GM12872 (cell line): ENCODE results near the gene IGLL1.

Experiments
- TF ChIP-seq, protein P1 (sequence below): IDR thresholded peaks from 3 replicates; pipeline ENCODE4 v1.5.1; 2011; ENCODE audit warnings: low read depth, mild to moderate bottlenecking, low read length, moderate library complexity; ENCODE audit not compliant: insufficient read depth

IGLL1 gene

DNA sequence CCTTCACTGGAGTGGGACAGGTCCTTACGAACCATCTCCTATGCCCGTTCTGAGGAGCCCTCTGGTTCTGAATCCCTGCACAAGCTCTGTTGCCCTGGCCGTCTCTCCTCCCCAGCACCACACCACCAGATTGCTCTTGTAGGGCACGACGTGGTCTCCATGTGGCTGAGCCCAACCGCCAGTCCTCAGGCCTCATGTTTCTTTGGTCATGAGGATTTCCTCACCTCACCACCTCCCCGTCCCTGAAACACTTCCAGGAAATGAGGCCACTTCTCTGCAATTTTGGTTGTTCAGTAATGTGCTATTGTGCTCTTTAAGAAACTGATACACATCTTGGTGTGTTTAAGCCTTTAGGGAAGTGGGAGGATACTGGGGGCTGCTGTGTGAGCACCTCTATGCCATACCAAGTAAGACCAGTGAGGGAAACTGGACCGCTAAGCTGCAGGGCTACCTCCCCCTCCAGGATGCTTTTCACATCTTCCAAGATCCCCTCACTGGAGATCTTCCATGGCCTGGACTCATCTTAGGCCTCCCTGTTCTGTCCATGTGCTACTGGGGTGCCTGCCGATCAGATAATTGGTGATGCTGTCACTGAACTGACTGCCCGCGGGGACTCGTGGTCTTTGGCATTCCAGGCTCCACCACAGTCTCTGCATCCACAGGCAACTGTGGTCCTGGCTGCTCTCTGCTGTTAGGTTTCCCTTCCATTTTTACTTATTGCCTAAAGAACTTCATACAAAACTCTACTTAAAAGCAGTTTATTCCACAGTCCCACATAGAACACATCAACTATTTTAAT, 30.1 kb upstream of the IGLL1 start:
- TF ChIP-seq, protein P1, sequence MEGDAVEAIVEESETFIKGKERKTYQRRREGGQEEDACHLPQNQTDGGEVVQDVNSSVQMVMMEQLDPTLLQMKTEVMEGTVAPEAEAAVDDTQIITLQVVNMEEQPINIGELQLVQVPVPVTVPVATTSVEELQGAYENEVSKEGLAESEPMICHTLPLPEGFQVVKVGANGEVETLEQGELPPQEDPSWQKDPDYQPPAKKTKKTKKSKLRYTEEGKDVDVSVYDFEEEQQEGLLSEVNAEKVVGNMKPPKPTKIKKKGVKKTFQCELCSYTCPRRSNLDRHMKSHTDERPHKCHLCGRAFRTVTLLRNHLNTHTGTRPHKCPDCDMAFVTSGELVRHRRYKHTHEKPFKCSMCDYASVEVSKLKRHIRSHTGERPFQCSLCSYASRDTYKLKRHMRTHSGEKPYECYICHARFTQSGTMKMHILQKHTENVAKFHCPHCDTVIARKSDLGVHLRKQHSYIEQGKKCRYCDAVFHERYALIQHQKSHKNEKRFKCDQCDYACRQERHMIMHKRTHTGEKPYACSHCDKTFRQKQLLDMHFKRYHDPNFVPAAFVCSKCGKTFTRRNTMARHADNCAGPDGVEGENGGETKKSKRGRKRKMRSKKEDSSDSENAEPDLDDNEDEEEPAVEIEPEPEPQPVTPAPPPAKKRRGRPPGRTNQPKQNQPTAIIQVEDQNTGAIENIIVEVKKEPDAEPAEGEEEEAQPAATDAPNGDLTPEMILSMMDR = no peak

DNA sequence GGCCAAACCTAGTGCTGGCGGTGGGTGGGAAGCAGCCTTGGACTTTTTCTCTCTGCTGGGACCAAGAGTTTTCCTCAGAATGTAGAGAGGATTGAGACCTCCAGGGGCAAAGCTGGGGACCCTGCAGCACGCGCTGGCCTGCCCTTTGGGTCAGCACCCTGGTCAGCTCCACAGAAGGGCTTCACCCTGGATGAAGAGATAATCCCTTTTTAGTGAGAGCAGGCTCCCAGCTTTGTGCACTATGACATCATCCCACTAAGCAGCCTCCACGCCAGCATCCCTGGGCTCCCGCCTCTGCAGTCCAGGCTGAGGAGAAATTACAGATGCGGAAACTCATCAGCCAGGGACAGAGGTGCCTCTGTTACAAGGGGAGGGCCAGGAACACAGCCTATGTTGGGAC, 28.5 kb upstream of the IGLL1 start:
- TF ChIP-seq, protein P1 = no peak

DNA sequence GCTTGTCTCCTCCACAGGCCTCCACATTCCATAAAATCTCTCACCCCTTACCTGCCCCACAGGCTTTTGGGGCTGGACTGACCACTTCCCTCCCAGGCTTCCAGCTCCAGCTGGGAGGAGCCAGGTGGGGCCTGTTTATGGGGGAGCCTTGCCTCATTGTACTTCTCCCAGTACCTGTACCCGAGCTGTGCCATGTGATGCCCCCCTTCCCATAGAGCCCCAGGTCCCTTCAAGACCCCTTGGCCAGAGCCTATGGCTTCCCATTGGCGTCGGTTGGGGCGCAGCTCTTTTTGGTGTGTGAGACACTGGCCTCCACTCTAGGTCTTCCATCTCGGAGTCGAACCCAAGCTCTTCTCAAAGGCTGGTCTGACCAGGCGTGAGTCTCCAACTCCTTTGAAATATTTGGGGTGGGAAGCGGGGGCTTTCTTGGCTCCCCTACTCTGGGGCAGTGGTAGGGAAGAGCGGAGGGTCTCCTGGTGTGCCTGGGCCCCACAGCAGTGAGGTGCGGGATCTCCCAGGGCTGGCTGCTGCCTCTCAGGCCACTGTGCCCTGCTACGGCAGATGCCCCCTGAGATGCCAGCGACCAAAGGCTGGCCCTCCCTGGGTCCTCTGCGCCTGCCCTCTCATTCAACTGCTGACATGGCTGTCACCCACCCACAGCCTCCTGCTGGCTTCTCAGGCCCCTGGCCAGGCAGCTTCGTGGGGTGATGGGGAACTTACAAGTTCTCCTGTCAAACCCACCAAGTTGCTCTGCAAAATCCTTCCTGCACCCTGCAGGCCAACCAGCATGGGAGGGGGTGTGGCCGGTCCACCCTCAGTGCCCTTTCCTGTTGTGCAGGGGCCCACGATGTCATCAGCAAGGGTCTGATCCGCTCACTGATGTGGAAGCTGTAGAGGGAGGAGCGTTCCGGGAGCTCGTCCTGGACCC, 26.4 kb upstream of the IGLL1 start:
- TF ChIP-seq, protein P1 = no peak

DNA sequence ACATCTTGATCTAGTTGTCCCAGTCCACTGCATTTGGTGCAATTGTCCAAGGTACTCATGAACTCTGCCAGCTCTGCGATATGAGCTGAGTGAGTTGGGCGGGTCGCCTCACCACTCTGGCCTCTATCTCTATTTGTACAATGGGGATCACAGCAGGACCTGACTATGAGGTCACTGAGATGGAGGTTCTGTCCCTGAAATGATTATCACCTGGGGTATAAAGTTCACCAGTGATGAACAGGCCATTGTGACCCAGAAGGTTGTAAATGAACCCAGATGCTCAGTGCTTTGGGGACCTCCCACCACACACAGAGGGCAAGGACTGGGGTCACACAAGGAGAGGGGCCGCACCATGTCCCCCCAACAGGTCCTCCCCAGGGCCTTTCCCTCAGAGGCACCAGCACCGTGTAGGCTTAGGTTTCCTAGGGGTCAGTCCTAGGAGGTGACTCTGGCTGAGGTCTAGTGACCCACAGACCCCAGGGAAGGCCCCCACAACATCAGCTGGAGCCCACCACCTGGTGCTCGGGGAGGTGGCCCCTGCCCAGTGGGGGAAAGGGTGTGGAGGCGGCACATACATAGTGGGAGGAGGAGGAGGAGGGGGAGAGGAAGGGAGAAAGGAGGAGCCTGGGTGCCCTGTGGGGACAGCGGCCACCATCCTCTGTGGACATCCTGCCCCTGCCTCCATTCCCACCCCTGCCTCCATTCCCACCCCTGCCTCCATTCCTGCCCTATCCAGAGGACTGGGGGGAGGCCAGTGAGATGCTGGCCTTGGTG, 25.0 kb upstream of the IGLL1 start:
- TF ChIP-seq, protein P1 = no peak

DNA sequence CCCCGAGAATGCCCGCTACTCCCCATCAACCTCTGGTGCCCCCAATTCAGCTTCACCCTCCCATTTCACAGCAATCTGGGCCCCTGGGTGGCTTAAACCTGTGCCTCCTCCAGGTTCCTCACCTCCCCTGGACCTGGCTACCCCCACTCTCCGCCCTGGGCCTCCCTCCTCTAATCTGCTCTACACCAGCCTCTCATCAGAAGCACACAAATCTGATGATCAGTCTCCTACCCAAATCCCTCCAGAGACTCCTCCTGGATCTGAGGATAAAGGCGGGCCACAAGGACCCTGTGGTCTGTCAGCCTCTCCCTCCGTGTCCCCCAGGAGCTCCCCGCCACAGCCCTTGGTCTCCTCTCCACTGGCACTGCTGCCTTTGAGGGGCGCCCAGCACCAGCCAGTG, 23.2 kb upstream of the IGLL1 start:
- TF ChIP-seq, protein P1 = no peak

DNA sequence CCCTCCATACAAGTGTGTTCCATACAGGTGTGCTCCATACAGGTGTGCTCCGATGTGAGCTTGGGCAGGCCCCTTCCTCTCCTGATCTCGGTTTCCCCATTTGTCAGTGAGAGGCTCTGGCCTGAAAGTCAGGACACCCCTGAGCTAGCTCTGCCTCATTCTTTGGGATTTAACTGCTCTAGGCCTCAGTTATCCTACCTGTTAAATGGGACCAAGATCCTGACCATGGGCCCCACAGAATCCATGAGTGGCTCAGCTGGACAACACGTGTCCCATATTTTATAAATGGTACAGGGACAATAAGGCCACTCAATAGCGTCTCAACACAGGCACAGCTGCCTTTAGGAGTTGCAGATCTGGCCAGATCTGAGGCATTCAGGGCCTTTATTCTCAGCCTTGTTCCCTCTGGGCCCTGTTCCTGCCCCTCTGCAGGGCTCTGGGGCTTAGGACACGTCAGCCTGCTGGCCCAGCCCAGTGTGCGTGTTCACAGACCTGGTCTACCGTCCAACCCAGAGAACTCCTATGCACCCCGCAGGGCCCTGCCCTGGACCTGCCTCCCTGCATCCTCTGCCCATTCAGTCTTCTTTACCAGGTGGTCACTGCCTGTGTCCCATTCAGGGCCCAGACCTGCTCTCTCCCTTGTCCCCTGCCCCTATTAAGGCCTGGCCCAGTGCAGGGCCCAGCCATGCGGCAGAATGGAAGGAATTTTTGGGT, 18.9 kb upstream of the IGLL1 start:
- TF ChIP-seq, protein P1 = no peak
